GM19043 (cell line): ENCODE data around the gene PTPRN2.

Experiments used
- ATAC-seq: cut with Tn5 transposase; IDR thresholded peaks from one replicate; pipeline ENCODE4 v1.9.1; 2021; ENCODE audit warnings: low read depth; ENCODE audit not compliant: unreplicated experiment

Gene PTPRN2

DNA sequence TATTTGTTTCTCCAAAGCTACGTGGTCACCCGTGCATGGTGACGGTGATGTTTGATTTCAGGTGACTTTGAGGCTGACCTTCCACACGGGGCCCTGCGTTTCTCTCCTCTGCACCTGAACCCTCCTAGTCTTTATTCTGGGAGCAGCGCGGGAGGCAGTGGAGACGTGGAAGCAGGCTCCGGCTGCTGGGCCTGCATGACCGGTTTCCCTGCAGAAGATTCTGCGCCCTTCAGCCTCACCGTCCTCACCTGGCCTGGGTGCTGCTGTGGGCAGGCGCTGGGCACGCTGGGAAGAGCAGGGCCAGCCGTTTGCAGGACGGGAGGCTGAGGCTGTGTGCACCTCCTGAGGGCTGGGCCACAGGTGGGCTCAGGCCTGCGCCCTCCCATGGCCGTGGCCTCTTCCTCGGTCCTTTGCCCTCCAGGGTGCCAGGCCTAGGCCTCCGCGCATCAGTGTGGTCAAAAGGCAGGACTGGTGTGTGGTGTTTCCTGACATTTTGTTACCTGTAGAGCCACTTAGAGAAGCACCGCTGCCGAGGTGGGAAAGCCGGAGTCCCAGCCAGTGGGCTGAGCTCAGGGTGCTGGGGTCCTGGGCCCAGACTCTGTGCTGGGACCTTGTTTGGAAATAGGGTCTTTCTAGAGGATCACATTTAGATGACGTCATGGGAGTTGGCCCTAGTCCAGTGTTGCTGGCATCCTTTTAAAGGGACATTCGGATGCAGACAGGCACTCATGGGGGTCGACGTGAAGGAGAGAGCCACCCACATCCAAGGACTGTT lies 772.5 kb downstream of the PTPRN2 start:
- ATAC-seq = no peak

DNA sequence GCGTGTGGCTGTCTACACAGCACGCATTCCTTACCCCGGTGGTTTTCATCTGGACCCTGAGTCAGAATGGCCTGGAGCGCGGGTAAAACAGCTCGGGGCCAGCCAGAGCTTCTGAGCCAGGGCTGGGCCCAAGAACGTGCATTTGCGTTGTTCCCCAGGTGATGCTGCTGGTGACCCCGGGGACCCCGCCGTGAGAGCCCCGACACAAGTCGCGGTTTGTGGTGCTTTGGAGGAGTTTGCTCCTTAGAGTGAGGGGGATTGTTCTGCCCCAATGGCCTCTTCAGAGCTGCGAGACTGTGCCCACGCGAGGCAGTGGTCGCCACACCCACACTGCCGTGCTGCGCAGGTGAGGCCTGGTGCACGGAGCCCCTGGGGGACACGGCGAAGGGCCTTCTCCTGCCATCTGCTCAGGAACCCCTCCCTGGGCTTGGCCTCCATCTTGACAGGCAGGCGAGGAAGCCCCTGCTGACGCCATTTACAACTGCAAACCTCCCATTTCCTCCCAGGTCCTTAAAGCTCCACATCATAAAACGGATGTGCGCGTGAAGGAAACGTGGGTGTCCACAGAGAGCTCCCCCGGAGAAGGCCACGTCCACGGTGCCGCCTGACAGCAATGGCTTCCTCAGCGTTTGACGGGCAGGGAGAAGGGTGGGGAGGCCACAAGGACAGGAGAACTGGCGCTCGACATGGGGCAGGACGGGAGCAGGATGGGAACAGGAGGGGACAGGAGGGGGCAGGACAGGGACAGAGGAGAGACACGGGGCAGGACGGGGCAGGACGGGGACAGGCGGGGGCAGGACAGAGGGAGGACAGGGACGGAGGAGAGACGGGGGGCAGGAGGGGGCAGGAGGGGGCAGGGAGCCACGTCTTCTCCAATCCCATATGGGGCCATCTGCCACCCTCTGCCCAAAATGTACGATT lies 773.6 kb downstream of the PTPRN2 start:
- ATAC-seq = no peak

- no peak for ATAC-seq
Observed at GRCh38 chr7:157813053-157813452, 774.6 kb downstream of the PTPRN2 start.

- no peak for ATAC-seq
Observed at GRCh38 chr7:157811946-157812345, 775.7 kb downstream of the PTPRN2 start.

DNA sequence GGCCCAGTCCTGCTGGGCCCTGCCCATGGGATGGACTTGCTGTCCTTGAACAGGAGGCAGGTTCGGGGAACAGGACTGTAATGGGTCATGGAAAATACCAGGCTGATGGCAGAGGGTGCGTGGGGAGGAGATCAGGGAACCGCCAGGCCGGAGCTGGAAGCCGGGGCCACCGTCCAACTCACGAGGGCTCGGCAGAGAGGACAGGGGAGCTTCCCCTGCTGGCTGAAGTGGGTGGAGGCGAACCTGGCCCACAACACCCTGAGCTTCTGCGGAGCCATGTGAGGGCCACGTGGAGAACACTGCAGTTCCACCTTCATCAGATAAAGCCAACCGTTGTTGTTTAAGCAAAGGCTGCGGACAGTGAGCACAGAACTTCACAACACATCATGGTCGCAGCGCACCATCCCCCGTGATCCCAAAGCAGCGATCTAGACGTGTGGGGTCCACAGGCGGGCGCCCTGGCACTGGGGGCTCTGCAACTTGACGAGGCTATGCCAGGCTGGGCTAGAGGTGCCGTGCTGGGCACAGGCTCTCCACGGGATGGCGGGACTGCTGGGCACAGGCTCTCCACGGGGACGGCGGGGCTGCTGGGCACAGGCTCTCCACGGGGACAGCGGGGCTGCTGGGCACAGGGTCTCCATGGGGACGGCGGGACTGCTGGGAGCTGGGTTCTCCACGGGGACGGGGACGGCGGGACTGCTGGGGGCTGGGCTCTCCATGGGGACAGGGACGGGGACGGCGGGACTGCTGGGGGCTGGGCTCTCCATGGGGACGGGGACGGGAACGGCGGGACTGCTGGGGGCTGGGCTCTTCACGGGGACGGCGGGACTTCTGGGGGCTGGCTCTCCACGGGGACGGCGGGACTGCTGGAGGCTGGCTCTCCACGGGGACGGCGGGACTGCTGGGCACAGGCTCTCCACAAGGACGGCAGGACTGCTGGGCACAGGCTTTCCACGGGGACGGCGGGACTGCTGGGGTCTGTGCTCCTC lies 777.5 kb downstream of the PTPRN2 start:
- ATAC-seq = no peak

GRCh38 chr7:157809154-157809862 lies 778.3 kb downstream of the PTPRN2 start:
- no peak for ATAC-seq

GRCh38 chr7:157808042-157808441 lies 779.6 kb downstream of the PTPRN2 start:
- no peak for ATAC-seq

DNA sequence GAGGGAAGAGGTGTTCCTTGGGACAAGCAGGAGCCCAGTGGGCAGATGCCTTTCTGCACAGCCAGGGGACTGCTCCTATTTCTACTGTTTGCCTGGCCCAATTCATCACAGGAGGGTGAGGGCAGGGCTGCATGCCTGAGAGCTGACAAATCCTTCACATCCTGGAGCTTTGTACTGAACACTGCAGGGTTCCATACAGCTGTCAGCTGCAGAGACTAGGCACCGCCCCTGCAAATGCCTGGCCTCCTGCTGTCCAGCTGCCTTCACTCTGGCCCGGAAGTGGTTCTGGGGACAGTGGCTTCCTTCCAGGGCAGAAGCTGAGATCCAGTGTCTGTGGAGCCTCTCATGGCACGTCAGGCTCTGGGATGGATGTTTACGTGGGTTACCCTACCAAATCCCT lies 780.1 kb downstream of the PTPRN2 start:
- ATAC-seq = no peak

DNA sequence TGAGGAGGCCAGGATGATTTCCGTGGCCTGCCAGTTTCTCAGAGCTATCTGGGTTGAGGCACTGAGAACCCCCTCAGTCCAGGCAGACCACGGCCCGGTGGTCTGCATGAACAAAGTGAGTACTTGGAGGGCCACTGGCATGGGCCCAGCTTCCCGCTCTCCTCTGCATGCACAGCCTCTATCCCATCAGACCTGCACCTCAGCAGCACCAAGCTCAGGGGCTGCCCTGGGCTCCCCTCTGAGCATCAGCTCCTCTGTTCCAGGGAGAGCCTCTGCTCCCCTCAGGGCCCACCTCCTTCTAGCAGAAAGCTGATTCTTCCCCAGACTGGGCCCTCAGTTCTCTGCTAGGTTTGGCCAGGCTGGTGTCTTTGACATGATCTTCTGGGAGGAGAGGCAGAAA lies 780.9 kb downstream of the PTPRN2 start:
- no peak for ATAC-seq

GRCh38 chr7:157805713-157806112 lies 781.9 kb downstream of the PTPRN2 start:
- ATAC-seq = no peak

DNA sequence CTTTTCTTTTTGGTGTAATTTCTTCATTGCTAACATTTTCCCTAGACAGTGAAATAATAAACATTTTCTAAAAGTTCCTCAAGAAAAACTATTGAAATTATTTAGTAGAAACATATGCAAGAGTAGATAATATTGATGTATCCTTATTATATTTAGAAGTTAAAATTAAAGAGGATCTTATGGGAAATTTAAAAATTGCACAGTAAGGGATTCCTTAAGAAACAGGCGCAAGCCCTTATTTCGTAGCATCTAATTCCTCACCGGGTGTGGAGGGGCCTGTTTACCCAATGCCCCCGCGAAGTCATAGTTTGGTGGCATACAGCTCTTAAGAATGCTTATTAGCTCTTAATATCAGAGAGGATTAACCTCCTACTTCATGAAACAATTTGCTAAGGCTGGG lies 783.7 kb downstream of the PTPRN2 start:
- ATAC-seq = no peak

DNA sequence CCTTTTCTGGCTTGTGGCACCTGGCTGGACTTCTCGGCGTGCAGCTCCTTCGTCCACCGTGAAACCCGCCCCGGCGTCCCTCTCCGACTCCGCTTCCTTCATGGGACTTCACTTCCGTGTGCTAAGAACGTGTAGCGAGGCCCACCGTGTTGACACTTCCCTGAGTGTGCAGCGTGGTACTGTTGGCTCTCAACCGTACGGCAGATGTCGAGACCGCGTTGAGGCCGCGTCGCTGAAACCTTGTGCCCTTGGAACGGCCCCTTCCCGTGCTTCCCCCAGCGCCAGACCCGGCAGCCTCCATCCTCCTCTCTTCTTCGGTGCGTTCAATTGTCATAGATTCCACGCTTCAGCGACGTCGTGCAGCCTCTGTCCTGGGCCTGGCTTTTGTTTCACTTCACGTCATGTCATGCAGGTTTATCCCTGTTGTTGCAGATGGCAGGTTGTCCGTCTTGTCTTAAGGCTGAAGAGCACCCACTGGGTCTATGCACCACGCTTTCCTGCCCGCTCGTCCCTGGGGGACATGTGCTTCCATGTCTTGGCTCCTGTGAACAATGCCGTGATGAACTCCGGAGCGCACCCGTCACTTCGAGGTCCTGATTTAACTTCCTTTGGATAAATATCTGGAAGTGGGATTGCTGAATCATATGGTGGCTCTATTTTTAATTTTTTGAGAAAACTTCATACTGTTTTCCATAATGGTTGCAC lies 785.5 kb downstream of the PTPRN2 start:
- ATAC-seq = no peak

- no peak for ATAC-seq
Observed at GRCh38 chr7:157801113-157801512, 786.5 kb downstream of the PTPRN2 start.

- no peak for ATAC-seq
Observed at GRCh38 chr7:157800281-157800680, 787.3 kb downstream of the PTPRN2 start.

- no peak for ATAC-seq
Observed at GRCh38 chr7:157799076-157799685, 788.4 kb downstream of the PTPRN2 start.

DNA sequence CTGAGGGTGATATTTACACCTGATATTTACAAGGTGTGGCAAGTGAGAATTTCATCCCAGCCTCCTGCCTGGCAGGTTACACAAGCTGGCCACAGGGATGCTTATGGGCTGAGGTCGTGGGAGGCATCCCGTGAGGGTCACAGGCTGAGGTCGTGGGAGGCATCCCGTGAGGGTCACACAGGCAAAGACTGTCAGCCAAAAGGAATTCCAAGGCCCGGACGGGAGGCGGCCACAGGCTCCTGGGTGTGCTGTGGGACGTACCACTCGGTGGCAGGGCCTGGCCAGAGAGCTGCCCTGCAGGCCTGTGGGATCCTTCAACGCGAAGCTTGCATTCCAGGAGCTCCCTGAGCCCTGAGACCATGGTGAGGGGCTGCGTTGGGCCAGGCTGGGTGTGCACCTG lies 790.3 kb downstream of the PTPRN2 start:
- ATAC-seq = no peak

GRCh38 chr7:157796846-157797245 lies 790.8 kb downstream of the PTPRN2 start:
- ATAC-seq = no peak

GRCh38 chr7:157795643-157796042 lies 792.0 kb downstream of the PTPRN2 start:
- no peak for ATAC-seq

DNA sequence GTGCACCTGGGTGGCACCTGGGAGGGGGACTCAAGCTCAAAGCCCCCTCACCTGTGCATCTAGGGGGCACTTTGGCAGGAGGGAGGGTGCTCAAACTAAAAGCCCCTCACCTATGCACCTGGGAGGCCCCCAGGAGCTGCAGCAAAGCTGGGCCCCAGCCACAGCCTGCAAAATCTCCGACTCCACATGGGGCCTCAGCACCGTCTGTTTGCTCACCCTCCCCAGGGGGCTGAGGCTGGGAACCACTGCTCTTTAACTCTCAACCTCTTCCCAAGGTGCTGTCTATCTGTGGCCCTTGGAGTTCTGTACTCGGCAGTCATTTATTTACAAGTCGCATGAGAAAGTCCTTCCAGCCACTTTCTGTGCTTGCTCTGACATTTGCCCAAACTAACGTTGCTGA lies 792.4 kb downstream of the PTPRN2 start:
- no peak for ATAC-seq
